HG02610 (cell line): ENCODE results near the gene JPH4.

Experiments used
- ATAC-seq: cut with Tn5 transposase; IDR thresholded peaks from one replicate; pipeline ENCODE4 v1.9.1; 2021; ENCODE audit warnings: mild to moderate bottlenecking, moderate library complexity; ENCODE audit not compliant: unreplicated experiment

Gene JPH4

DNA sequence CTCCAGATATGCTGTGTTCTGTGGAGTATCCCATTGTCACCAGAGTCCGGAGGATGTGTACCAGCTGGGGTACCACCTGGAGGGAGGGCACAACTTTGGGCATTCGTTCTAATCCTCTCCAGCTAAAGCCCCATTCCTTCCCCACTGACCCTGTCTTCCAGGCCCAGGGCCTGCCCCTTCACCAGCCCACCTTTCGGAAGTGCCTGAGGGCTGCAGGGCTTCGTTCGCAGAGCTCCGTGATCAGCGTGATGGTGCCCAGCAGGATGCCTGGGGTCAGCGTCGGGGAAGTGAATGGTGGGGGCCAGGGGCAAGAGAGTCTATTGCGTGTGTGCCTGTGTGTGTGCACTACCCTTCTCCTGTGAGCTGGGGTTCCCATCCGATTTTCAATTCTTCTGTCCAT is 13.0 kb downstream of the JPH4 start:
- ATAC-seq: no peak

DNA sequence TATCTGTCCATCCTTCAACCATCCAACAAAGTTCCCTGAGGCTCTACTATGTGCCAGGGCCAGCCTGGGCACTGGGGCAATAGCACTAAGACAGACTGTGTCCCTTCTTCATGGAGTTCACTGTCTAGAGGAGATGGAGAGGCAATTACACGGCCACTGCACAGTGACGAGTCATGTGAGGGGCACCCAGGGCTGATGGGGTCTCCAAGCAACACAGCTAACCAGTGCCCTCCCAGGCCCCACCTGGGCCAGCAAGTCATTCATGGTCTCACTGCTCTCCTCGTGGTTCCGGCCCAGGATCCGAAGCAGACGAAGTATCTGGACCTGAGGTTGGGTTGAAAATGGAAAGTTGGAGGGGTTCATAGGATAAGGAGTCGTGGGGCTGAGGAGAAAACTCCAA is 13.7 kb downstream of the JPH4 start:
- ATAC-seq: no peak

DNA sequence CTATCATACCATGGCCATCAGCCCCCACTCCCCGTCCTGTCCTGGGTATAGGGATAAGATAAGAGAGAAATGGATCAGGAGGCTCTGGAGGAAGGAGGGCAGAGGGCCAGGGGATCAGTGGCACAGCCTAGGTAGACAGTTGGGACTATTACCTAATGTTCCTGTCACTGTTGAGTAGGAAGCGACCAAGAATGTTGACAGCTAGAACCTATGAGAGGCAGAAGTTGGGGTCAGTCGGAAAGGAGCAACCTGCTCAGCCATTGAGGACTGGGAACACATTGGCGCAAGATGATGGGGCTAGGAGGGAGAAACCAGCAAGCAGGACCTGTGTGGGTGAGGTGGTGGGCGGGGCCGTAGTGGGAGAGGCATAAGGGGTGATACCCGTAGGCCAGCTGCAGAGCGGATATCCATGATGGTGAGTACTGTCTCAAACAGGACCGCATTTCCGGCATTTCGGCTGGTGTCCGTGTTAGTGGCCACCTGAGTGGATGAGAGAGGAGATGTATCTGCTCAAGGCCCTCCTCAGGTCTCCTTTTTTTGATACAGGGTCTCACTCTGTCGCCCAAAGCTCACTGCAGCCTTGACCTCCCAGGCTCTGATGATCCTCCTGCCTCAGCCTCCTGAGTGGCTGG is 14.3 kb downstream of the JPH4 start:
- ATAC-seq: no peak

DNA sequence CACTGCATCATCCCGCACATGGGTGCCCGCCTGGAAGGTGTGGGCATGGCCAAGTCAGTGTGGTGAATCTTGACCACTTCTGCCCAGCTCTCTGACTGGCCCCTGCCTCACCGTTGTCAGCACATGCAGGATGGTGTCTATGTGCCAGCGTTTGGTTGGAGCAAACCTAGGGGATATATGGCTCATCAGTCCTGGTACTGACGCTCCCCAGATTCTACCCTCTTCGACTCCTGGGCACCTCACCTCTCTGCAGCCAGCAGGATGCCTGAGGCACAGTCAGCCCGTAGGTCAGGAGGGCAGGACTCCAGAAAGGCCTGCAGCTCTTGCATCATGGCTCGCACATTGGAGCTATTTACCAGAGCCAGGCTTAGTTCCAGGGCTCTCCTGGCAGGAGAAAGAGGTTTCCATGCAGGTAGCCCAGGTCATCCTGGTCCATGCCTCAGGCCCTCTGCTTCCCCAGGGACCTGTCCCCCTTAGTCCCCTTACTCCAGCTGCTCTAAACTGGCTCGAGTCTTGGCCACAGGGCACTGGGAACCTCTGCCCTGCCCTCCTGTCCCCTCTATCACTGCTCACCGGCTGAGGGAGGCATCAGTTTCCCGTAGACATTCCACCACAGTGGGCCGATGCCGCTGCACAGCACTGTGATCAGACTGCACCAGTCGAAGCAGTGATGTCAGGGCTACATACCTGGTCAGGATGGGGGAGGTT is 15.0 kb downstream of the JPH4 start:
- no peak for ATAC-seq

DNA sequence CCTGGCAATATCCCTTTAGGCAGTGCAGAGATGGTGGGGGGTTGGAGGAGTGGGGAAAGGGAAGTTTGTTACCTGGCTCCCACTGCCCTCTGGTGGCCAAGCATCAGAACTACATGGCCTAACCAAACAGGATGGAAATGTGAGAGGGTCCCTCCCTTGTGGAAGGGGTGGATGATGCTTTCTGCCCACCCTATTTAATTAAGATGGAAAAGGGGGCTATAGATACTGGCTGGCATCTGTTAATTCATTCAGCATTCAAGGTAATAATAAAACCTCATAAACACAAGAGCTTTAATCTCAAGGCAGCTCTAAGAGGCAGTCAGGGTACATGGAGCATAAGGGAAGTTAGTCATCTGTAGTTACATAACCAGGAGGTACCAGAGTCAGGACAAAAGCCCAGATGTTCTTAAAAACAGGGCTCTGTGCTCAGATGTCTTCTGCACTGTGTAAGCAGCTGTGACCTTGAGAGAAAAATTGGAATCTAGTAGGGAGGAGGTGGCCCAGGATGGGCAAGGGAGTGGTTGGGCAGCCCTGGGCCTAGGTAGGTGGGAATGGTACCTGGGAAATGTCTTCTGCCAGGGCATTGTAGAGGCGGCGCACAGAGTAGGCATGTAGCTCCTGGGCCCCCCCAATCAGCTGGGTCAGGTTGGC is 15.6 kb downstream of the JPH4 start:
- no peak for ATAC-seq

DNA sequence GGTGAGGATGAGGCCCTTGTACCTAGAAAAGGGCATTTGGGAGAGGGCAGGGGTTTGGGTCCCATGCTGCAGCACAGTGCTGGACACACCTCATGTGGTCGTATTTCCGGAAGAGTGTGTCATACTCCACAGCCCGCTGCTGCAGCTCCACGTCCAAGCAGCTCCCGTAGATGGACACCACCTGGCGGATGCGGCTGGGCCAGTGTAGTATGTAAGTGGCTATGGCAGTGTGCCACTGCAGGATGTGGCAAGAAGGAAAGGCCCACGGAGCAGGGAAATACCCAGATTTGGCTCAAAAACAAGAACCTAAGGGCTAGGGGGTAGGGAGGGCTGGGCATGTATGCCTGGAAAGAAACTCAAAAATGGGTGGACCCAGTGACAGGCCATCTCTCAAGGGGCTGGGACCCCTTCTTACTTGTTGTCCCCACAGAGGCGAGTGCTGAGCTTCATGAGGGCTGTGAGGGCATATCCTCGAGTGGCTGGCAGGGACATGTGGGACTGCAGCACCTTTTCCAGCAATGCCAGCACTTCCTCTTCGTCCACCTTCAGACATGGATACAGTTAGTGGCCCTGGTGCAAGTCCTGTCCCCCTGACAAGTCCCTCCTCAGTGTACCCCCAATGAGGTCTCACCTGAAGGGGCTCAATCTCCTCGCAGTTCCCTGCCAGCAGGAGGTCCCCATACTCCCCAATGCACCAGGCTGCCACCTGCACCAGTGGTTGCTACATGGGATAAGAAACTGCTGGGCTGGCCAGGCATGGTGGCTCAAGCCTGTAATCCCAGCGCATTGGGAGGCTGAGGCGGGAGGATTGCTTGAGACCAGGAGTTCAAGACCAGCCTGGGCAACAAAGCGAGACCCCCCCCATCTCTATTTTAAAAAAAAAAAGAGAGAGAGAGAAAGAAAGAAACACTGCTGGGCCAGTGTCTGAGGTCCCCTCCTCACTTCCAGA is 16.4 kb downstream of the JPH4 start:
- ATAC-seq: no peak

DNA sequence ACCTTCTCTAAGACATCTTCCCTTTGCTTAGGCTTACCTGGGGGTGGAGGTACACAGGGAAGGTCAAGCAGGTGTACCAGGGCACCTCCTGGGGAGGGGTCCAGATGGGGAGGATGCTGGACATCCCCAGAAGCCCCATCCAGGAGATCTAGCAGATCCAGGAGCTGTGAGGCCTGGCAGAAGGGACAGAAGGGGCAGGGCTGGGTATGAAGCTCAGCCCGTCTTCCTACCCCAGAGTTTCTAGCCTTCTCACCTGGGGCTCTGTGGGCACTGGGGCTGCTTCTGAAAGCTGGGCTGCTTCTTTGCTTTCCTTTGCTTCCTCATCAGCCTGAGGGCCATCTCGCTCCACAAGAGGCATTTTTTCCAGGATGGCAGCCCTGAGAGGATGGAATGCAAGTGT is 17.3 kb downstream of the JPH4 start:
- ATAC-seq: no peak

DNA sequence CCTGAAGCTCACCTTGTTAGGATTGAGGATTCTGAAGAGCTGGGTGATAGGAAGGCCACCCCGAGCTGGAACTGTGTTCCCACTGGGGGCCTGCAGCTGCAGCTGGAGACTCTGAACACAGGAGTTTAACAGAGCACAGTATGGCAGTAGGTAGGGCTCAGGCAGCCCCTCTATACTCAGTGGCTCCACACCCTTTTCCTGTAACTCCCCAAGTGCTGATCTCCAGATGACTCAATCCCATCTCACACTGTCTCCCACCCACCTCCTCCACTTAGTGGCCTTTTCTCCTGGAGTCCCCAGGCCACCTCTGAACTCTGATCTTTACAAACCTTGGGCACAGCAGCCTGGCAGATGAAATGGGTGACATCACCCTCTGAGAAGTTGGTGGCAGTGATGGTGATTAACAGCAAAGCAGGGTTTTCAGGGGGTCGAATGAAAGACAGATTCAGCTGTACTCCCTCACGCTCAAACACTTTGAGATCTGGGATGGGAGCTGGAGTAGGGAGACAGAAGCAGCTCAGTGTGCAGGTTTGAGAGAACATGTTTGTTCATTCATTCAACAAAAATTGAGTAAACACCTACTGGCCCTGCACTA is 18.6 kb downstream of the JPH4 start:
- ATAC-seq: no peak

DNA sequence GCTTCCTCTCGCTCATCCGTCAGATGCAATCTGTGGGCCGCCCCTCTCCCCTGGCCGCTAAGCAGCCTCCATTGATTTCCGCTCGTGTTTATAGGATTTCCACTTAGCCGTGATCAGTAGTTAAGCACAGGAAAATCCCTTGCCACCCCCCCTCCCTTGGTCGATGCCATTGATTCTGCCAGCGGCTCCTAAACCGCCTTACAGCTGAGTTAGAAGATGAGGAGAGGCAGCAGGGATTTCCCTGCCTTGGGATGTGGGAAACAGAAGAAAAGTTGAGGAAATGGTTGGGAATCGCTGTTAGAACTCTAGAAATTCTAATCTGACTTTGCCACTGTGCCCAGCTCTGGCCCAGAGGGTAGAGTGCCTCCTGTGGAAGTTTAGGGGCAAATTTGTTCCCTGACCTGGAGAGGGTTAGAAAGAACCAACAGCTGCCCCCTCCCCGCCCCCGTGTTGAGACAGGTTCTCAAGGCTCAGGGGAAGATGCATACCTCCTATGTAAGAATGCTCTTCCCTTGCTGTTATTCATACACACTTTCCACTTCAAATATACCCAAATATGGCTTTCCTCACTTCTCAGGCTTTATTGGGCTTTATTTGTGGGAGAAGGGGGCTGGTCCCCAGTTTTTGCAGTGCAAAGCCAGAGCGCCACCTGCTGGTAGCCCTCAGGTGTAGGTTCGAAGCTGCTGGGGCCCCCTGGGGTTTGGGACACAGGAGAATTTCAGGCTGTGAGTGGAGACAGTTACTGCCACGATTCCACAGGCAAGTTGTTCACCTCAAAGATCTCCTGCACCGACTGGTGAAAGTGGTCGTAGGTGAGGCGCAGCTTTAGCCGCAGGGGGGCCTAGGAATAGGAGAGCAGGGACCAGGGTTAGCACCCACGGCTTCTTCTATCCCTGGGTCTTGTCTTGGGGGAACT is 19.3 kb downstream of the JPH4 start:
- ATAC-seq: no peak

DNA sequence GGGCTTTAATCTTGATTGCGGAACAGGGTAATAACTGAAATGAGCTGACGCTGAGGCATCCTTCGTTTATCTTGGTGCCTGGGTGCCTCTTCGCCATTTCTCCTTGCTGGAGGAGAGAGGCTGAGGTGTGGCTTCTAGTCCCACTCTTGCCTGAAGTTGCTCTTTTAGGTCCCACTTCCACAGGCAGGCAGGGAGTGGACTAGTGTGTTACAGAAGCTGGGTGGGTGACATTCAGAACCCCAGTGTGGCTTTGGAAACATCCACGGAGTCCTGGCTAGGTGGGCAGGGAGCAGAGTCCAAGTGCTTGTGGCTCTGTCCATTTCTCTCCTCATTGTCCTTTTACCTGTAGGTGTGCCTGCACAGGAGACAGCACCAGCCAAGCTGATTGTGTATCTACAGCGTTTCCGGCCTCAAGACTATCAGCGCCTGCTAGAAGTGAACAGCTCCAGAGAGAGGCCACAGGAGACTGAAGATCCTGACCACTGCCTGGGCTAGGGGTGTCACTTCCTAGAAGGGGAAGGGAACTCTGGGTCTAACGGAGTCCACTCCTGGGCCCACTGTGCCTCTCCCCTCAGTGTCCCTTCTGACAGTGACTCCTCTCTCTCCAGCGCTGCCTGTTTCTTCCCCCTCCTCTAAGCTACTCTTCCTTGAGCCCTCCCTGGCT is 20.1 kb downstream of the JPH4 start:
- no peak for ATAC-seq

DNA sequence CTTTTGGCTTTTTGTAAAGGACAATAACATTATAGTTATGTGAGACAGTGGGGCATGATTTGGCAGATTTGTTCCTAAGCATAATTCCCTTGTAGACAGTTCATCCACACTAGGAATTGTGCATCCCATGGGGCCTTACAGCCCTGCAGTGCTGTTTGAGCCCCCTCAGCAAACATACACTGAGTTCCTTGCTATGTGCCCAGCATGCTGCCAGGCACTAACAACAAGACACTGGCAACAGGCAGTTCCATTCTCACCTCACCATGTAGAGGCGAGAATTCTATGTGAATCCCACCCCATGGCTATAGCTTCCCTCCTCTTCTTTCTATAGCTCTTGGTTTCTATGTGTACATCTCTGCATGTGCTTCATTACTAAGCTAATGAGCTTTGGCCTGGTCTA is 20.6 kb downstream of the JPH4 start:
- ATAC-seq: no peak

DNA sequence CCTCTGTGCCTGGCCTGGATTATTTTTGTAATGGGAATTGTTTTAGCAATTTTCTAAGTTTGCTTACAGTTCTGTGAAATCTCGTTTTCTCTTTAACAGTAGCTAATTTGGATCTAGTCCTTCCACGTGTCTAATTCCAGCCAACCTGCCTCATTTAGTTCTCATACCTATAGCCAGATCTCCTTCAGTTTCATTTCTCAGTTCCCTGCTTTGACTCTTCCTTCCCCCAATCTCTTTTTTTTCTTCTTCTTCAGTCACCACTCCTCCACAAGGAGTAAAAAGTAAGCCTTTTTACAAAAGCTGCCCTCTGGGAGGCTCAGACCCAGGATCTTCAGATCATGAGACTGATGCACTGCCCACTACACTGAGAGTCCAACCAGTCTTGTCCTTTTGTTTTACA is 21.1 kb downstream of the JPH4 start:
- ATAC-seq: no peak

DNA sequence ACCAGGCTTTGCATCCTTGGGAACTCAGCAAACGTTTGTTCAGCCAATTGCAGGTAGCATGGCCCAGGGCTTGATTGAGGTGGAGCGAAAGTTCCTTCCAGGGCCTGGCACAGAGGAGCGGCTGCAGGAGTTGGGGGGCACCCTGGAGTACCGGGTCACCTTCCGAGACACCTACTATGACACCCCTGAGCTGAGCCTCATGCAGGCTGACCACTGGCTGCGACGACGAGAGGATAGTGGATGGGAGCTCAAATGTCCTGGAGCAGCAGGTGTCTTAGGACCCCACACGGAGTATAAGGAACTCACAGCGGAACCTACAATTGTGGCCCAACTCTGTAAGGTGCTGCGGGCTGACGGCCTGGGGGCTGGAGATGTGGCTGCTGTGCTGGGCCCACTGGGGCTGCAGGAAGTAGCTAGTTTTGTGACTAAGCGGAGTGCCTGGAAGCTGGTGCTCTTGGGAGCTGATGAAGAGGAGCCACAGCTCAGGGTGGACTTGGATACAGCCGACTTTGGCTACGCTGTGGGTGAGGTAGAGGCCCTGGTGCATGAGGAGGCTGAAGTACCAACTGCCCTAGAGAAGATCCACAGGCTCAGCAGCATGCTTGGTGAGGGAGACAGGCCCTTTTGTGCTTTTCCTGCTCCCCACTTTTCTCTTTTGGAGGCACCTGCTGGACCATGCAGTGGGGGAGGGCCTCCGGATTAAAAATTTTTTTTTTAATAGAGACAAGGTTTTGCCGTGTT is 21.7 kb downstream of the JPH4 start:
- ATAC-seq: no peak

DNA sequence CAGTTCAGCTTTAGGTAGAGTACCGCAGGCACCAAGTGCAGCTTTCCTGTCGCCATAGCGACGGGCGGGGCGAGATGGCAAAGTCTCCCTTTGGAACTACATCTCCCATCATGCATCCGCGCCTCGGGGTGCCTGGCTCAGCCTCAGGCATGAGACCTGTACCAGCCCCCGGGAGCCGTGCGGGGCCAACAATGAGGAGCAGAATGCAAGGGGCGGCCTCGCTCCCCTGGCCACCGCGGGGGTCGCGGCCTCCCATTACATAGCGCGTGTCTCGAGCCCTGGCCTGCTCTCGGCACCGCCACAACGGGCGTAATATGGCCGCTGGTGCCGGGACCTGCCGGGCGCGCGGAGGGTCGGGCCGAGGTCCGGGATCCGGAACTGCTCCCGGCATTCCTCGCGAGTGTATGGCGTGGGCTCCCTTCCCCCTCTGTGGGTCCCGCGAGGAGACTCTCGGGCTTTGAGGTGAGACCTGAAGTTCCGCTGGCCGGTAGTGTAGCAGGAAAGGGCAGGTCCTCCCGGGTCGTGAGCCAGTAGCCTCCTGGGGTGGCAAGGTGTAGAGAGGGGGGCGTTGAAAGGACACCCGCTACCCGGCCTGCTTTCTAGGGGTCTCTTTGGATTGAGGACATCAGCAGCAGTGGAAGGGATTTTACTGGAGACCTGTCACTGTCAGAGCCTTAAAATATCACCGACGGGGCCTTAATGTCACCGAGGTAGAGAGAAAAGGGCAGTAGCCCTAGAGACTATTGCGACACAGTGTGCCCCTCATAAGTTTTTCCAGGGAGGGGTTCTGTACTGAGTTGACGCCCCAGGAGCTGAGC is 22.5 kb downstream of the JPH4 start, which contains the start of gene THTPA:
Gene THTPA (plus strand): TSS at position 390 of the 818 bp plus-strand sequence. CDS start 487 bp downstream, outside the sequence.
- peak; percentile 82 for ATAC-seq

DNA sequence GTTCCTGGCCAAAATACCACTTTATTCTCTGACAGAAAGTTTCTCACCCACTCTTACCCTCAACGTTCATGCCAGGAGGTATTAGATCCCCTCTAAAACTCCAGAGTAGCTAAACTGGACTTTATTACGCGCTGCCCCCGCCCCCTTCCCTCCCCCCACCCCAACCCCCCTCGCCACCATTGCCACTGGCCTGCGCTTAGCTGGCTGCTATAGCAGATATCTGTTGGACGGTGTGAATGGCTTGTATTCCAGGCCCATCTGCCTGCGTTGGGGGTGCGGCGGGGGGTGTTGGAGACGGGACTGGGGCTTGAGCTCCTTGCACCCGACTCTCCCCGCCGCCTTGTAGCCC is 23.1 kb downstream of the JPH4 start:
- peak; percentile 2 for ATAC-seq

DNA sequence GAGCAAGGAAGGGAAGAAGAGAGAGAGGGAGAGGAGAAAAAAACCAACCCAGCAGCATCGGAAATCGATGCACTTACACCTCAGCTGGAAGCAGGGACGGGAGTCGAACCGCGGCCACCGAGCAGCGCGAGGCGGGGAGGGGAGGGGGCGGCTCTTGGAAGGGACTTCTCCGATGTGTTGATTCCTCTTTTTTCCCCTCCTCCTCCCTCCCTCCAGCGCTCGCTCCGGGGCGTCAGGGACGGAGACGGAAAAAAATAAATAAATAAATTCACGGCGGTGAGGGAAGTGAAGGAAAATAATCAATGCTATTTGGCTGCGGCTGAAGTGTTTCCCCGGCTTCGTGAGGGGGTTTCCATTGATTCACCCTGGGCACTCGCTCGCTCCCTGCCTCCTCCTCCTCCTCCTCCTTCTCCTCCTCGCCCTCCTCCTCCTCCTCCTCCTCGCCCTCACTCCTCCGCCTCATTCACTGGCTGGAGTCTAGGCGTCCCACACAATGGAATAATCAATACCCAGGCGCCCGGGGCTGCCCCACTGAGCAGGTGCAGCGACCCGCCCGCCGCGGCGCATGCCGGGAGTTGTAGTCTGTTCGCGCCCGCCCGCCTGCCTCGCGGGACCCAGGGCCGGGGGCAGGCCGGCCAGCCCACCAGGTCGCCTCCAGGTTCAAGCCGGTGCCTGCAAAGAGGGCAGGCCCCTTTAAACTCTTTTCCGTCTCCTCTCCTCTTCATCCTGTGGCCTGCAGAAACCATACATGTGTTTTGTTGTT is 27.1 kb downstream of the JPH4 start, which contains the start of gene ZFHX2:
Gene ZFHX2 (minus strand): TSS at position 500 of the 763 bp plus-strand sequence. CDS start 16,440 bp downstream, outside the sequence.
- peak; percentile 53 for ATAC-seq

DNA sequence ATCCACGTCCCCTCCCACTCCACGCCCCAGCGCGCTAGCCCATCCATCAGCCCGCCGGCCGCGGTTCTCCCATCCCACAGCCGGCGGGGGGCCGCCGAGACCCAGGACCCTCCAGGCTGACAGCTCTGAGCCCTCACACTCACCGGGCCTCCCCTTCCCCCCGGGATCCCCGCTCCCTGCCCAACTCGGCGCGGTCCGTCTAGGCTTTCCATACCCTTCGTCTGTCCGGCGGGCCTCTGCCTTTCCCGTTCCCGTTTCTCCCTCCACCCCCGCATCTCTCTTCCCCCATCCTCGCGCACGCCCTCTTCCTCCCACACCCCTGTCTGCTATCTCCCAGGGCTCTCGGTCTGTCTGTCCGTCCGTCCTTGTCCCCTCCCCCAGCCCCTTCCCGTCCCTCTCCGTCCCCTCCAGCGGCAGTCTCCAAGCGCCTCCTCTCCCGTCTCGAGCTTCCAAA is 27.8 kb downstream of the JPH4 start:
- no peak for ATAC-seq
